Memory B cell (primary cell): ENCODE measurements around the gene PQBP1.

Experiments
- ATAC-seq: fragments of 150-1000 bp; cut with Tn5 transposase; 2 replicates; pipeline ENCODE4 v1.10.0; 2021; ENCODE audit warnings: low read depth, mild to moderate bottlenecking, moderate library complexity
- DNase-seq, 2 donors: peaks; one replicate each; pipeline ENCODE4 v3.0.0; 2022; ENCODE audit warnings: low spot score in 2 of 2
- H3K27ac Mint-ChIP-seq: one replicate; pipeline ENCODE4 v1.8.0; 2022; ENCODE audit warnings: mild to moderate bottlenecking, moderate library complexity, mixed read lengths
- H3K27me3 Mint-ChIP-seq: one replicate; pipeline ENCODE4 v1.8.0; 2022; ENCODE audit warnings: mixed read lengths
- H3K36me3 Mint-ChIP-seq: one replicate; pipeline ENCODE4 v1.8.0; 2022; ENCODE audit warnings: mild to moderate bottlenecking, mixed read lengths
- H3K4me1 Mint-ChIP-seq: one replicate; pipeline ENCODE4 v1.8.0; 2022; ENCODE audit warnings: mixed read lengths
- H3K4me3 Mint-ChIP-seq: one replicate; pipeline ENCODE4 v1.8.0; 2022; ENCODE audit warnings: mild to moderate bottlenecking, moderate library complexity, mixed read lengths
- H3K9me3 Mint-ChIP-seq: one replicate; pipeline ENCODE4 v1.8.0; 2022; ENCODE audit warnings: mixed read lengths

PQBP1 gene

GRCh38 chrX:48908600-48908999, 10.9 kb downstream of the PQBP1 start:
- DNase-seq (no peak), ATAC-seq (no peak)
- H3K36me3 Mint-ChIP-seq: peaks cover 2% of the 10 kb centered on the region
- peak overlapping the region; percentile 73 for H3K27ac Mint-ChIP-seq
- peaks cover 20% of the 10 kb centered on the region for H3K4me1 Mint-ChIP-seq
- H3K27me3 Mint-ChIP-seq: no peaks in the 10 kb centered on the region
- H3K4me3 Mint-ChIP-seq: no peak overlapping the region
- H3K9me3 Mint-ChIP-seq: no peaks in the 10 kb centered on the region

GRCh38 chrX:48909703-48910294, 12.1 kb downstream of the PQBP1 start:
- Mint-ChIP-seq H3K27ac (peak overlapping the region; percentile 99), H3K4me3 (no peak overlapping the region), H3K36me3 (peaks cover 7% of the 10 kb centered on the region), H3K4me1 (peaks cover 23% of the 10 kb centered on the region), H3K9me3 (no peaks in the 10 kb centered on the region), H3K27me3 (no peaks in the 10 kb centered on the region)
- no peak for ATAC-seq
- no peak for DNase-seq

GRCh38 chrX:48910926-48911411, 13.2 kb downstream of the PQBP1 start:
- H3K27me3 Mint-ChIP-seq: no peaks in the 10 kb centered on the region
- H3K9me3 Mint-ChIP-seq: no peaks in the 10 kb centered on the region
- H3K27ac Mint-ChIP-seq: peak overlapping the region; percentile 99
- peak; percentile 14 for ATAC-seq
- H3K4me1 Mint-ChIP-seq: peaks cover 25% of the 10 kb centered on the region
- DNase-seq: no peak
- peak overlapping the region; percentile 94 for H3K4me3 Mint-ChIP-seq
- H3K36me3 Mint-ChIP-seq: peaks cover 7% of the 10 kb centered on the region

GRCh38 chrX:48911412-48912182, 13.9 kb downstream of the PQBP1 start, which contains the start of gene SLC35A2:
TSS of gene SLC35A2 (minus strand) at chrX:48911646. CDS start at chrX:48911636, 10 bp downstream.
- peak; percentile 83 for DNase-seq

GRCh38 chrX:48913605-48914366, 16.1 kb downstream of the PQBP1 start:
- H3K36me3 Mint-ChIP-seq: peaks cover 21% of the 10 kb centered on the region
- H3K27ac Mint-ChIP-seq: peak overlapping the region; percentile 99
- H3K27me3 Mint-ChIP-seq: no peaks in the 10 kb centered on the region
- ATAC-seq: no peak
- H3K9me3 Mint-ChIP-seq: no peaks in the 10 kb centered on the region
- peaks cover 28% of the 10 kb centered on the region for H3K4me1 Mint-ChIP-seq
- DNase-seq: no peak
- peak overlapping the region; percentile 87 for H3K4me3 Mint-ChIP-seq

More at GRCh38 chrX:48911412-48912182, 13.9 kb downstream of the PQBP1 start, which contains the start of gene SLC35A2:
- Mint-ChIP-seq H3K27ac (peak within 1 kb of the TSS; percentile 99), H3K36me3 (peaks cover 7% of the 10 kb centered on the region), H3K27me3 (no peaks in the 10 kb centered on the region), H3K9me3 (no peaks in the 10 kb centered on the region), H3K4me1 (peaks cover 25% of the 10 kb centered on the region), H3K4me3 (peak within 1 kb of the TSS; percentile 94)
- peak; percentile 71 for ATAC-seq

- H3K4me1 Mint-ChIP-seq: peaks cover 31% of the 10 kb centered on the region
- H3K4me3 Mint-ChIP-seq: peak overlapping the region; percentile 87
- ATAC-seq: no peak
These were observed 17.1 kb downstream of the PQBP1 start for GRCh38 chrX:48914593-48915493.

GRCh38 chrX:48917139-48918001, 19.6 kb downstream of the PQBP1 start:
- Mint-ChIP-seq H3K27me3 (no peaks in the 10 kb centered on the region), H3K27ac (peak overlapping the region; percentile 95), H3K36me3 (peaks cover 21% of the 10 kb centered on the region), H3K4me1 (peaks cover 23% of the 10 kb centered on the region), H3K4me3 (peak overlapping the region; percentile 87), H3K9me3 (no peaks in the 10 kb centered on the region)
- ATAC-seq: peak; percentile 50
- DNase-seq: peak; percentile 84 to 85

More at GRCh38 chrX:48914593-48915493, 17.1 kb downstream of the PQBP1 start:
- Mint-ChIP-seq H3K9me3 (no peaks in the 10 kb centered on the region), H3K27me3 (no peaks in the 10 kb centered on the region), H3K27ac (peak overlapping the region; percentile 99), H3K36me3 (peaks cover 21% of the 10 kb centered on the region)
- no peak for DNase-seq

GRCh38 chrX:48918301-48918642, 20.5 kb downstream of the PQBP1 start:
- ATAC-seq (no peak), DNase-seq (no peak)
- H3K27me3 Mint-ChIP-seq: no peaks in the 10 kb centered on the region
- H3K4me3 Mint-ChIP-seq: peak overlapping the region; percentile 87
- H3K27ac Mint-ChIP-seq: peak overlapping the region; percentile 95
- H3K9me3 Mint-ChIP-seq: no peaks in the 10 kb centered on the region
- H3K36me3 Mint-ChIP-seq: peaks cover 22% of the 10 kb centered on the region
- H3K4me1 Mint-ChIP-seq: peaks cover 21% of the 10 kb centered on the region

- H3K4me3 Mint-ChIP-seq: peak within 1 kb of the TSS; percentile 87
- DNase-seq (peak; percentile 79 to 83), ATAC-seq (peak; percentile 70)
- no peaks in the 10 kb centered on the region for H3K27me3 Mint-ChIP-seq
- H3K27ac Mint-ChIP-seq: peak within 1 kb of the TSS; percentile 95
- peaks cover 21% of the 10 kb centered on the region for H3K4me1 Mint-ChIP-seq
- H3K36me3 Mint-ChIP-seq: peaks cover 22% of the 10 kb centered on the region
- no peaks in the 10 kb centered on the region for H3K9me3 Mint-ChIP-seq
These were observed 21.1 kb downstream of the PQBP1 start, which contains the start of gene PIM2 for GRCh38 chrX:48918643-48919340. TSS of gene PIM2 (minus strand) at chrX:48919024. CDS start at chrX:48918834, 190 bp downstream.

- ATAC-seq (peak; percentile 30), DNase-seq (no peak)
- peaks cover 22% of the 10 kb centered on the region for H3K36me3 Mint-ChIP-seq
- no peaks in the 10 kb centered on the region for H3K9me3 Mint-ChIP-seq
- peaks cover 22% of the 10 kb centered on the region for H3K4me1 Mint-ChIP-seq
- H3K4me3 Mint-ChIP-seq: peak overlapping the region; percentile 87
- H3K27ac Mint-ChIP-seq: peak overlapping the region; percentile 95
- no peaks in the 10 kb centered on the region for H3K27me3 Mint-ChIP-seq
These were observed 21.7 kb downstream of the PQBP1 start for GRCh38 chrX:48919360-48919841.

GRCh38 chrX:48919947-48920717, 22.4 kb downstream of the PQBP1 start:
- DNase-seq (no peak), ATAC-seq (no peak)
- no peaks in the 10 kb centered on the region for H3K9me3 Mint-ChIP-seq
- H3K27me3 Mint-ChIP-seq: no peaks in the 10 kb centered on the region
- H3K27ac Mint-ChIP-seq: peak overlapping the region; percentile 95
- peaks cover 24% of the 10 kb centered on the region for H3K4me1 Mint-ChIP-seq
- H3K4me3 Mint-ChIP-seq: peak overlapping the region; percentile 87
- peaks cover 23% of the 10 kb centered on the region for H3K36me3 Mint-ChIP-seq
